Measurements from ENCODE around the gene GMIP. TPM values are rescaled to one million over a fixed set of nuclear protein-coding genes. Genes with fewer than 3 reads are reported as not detected.
"Not testable (repeated sequence)": the region's sequence is repeated elsewhere in the genome, so short reads cannot be mapped to it uniquely, and the experiment has no call there.

GMIP gene, protein sequence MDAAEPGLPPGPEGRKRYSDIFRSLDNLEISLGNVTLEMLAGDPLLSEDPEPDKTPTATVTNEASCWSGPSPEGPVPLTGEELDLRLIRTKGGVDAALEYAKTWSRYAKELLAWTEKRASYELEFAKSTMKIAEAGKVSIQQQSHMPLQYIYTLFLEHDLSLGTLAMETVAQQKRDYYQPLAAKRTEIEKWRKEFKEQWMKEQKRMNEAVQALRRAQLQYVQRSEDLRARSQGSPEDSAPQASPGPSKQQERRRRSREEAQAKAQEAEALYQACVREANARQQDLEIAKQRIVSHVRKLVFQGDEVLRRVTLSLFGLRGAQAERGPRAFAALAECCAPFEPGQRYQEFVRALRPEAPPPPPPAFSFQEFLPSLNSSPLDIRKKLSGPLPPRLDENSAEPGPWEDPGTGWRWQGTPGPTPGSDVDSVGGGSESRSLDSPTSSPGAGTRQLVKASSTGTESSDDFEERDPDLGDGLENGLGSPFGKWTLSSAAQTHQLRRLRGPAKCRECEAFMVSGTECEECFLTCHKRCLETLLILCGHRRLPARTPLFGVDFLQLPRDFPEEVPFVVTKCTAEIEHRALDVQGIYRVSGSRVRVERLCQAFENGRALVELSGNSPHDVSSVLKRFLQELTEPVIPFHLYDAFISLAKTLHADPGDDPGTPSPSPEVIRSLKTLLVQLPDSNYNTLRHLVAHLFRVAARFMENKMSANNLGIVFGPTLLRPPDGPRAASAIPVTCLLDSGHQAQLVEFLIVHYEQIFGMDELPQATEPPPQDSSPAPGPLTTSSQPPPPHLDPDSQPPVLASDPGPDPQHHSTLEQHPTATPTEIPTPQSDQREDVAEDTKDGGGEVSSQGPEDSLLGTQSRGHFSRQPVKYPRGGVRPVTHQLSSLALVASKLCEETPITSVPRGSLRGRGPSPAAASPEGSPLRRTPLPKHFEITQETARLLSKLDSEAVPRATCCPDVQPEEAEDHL
- 10 to 100 TPM; 57.3 to 59.9 TPM for total RNA-seq

DNA sequence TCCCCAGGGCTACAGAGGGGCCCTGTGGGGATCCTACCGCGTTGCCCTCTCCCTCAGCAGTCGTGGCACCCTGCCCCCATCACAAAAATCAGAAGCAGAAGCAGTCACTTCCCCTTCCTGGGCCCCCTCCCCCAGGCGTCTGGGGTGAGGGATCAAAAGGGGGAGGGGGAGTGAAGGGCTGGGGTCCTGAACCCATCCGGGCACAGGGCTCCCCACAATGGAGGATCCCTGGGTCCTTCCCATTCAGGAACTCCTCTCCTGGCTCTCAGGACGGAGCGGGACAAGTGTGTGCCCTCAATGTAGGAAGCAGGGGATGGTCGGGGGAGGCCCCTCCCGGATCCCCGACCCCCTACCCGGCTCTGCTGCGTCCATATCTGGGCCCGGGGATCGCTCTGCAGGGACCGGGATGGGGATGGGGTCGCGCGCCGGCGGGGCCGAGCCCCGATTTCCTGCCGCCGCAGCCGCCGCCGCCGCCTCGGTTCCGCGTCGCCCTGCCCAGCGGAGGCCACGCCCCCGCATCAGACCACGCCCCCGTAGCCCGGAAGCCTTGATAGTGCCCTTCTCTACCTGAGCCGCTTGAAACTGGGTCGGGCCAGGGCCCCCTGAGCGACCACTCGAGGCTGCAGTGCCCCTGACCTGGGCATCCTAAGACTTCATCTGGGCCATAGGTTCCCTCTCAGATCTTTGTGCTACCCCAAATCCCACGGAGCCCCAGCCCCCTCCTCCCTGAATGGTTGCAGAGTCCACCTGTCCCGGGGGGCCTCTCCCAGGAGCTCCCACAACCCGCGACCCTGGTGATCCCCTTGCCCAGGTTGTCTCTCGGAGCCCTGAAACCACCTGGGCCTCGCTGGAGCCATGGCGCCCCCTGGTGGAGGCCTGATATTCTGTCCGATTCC lies at the start of gene GMIP:
TSS of gene GMIP (minus strand) at position 500 of the 896 bp plus-strand sequence. CDS start at position 372, 128 bp downstream.
- H3K36me3 Mint-ChIP-seq (ENCODE audit: low read depth) = peaks cover 30% of the 10 kb centered on the region
- ATAC-seq = peak; percentile 88

DNA sequence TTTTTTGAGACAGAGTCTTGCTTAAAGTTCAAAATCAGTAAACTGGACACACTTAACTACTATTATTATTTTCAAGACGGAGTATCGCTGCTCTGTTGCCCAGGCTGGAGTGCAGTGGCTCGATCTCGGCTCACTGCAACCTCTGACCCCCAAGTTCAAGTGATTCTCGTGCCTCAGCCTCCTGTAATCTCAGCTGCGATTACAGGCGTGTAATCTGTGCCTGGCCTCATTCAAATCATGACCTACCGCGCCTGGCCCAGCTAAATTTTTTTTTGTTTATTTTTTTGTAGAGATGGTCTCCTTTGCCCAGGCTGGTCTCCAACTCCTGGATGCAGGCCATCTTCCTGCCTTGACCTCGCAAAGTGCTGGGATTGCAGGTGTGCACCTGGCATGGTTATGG lies 48.2 kb upstream of the GMIP start:
- Mint-ChIP-seq H3K27ac (no peak overlapping the region), H3K27me3 (no peaks in the 10 kb centered on the region), H3K36me3 (ENCODE audit: low read depth) (peaks cover 17% of the 10 kb centered on the region), H3K9me3 (peaks cover 11% of the 10 kb centered on the region), H3K4me1 (ENCODE audit: low read depth) (no peaks in the 10 kb centered on the region), H3K4me3 (no peak overlapping the region)
- DNase-seq = no peak
- TF ChIP-seq, protein P1, sequence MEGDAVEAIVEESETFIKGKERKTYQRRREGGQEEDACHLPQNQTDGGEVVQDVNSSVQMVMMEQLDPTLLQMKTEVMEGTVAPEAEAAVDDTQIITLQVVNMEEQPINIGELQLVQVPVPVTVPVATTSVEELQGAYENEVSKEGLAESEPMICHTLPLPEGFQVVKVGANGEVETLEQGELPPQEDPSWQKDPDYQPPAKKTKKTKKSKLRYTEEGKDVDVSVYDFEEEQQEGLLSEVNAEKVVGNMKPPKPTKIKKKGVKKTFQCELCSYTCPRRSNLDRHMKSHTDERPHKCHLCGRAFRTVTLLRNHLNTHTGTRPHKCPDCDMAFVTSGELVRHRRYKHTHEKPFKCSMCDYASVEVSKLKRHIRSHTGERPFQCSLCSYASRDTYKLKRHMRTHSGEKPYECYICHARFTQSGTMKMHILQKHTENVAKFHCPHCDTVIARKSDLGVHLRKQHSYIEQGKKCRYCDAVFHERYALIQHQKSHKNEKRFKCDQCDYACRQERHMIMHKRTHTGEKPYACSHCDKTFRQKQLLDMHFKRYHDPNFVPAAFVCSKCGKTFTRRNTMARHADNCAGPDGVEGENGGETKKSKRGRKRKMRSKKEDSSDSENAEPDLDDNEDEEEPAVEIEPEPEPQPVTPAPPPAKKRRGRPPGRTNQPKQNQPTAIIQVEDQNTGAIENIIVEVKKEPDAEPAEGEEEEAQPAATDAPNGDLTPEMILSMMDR (IDR thresholded peaks at IDR 0.05) = no peak
- CTCF ChIA-PET = no interaction called here
- POLR2A ChIA-PET = interaction anchor here (0.8 to 0.9 kb wide), 2 partner anchors 17 to 24 kb away, joined by 3 read pairs; no protein-coding TSS in a partner anchor
- no peak for ATAC-seq
- intact Hi-C loops (cut with micrococcal nuclease) = no loop called here

More for the DNA sequence above, at the start of gene GMIP:
- H3K27me3 Mint-ChIP-seq = no peaks in the 10 kb centered on the region
- DNase-seq = peak; percentile 93
- H3K4me3 Mint-ChIP-seq = peak within 1 kb of the TSS; percentile 96
- H3K27ac Mint-ChIP-seq = peak within 1 kb of the TSS; percentile 98
- TF ChIP-seq, protein P1 (IDR thresholded peaks at IDR 0.05) = peak; percentile 90
- ChIA-PET POLR2A (interaction anchor here (0.6 to 2.7 kb wide), 12 partner anchors 12 to 153 kb away, joined by 3 to 15 read pairs (median 3); partner anchors contain the start of genes ATP13A1 and ZNF101), CTCF (interaction anchor here (0.7 to 2.5 kb wide), 27 partner anchors 8 to 326 kb away, joined by 3 to 51 read pairs (median 4); partner anchors contain the start of genes NDUFA13 and TSSK6)
- intact Hi-C loops (cut with micrococcal nuclease) = loop anchor here (2.0 to 5.0 kb wide), 2 partner anchors 46 to 111 kb away; no protein-coding TSS in a partner anchor
- peaks cover 9% of the 10 kb centered on the region for H3K4me1 Mint-ChIP-seq (ENCODE audit: low read depth)
- no peaks in the 10 kb centered on the region for H3K9me3 Mint-ChIP-seq

DNA sequence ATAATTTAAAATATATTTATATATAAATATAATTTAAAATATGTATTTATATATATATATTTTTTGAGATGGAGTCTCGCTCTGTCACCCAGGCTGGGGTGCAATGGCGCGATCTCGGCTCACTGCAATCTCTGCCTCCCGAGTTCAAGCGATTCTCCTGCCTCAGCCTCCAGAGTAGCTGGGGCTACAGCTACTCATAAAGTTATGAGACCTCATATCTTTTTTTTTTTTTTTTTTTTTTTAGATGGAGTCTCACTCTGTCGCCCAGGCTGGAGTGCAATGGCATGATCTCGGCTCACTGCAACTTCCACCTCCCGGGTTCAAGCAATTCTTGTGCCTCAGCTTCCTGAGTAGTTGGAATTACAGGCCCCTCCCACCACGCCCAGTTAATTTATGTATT lies 45.6 kb upstream of the GMIP start:
- DNase-seq = peak; percentile 50
- peak; percentile 40 for ATAC-seq
- POLR2A ChIA-PET = interaction anchor here (1.1 kb wide), 1 partner anchor 20 kb away, joined by 3 read pairs; no protein-coding TSS in a partner anchor
- H3K27ac Mint-ChIP-seq; H3K4me3 Mint-ChIP-seq; H3K27me3 Mint-ChIP-seq; H3K4me1 Mint-ChIP-seq (ENCODE audit: low read depth); CTCF ChIA-PET; intact Hi-C loops (cut with micrococcal nuclease): not testable (repeated sequence)
- peaks cover 35% of the 10 kb centered on the region for H3K36me3 Mint-ChIP-seq (ENCODE audit: low read depth)
- peaks cover 18% of the 10 kb centered on the region for H3K9me3 Mint-ChIP-seq

DNA sequence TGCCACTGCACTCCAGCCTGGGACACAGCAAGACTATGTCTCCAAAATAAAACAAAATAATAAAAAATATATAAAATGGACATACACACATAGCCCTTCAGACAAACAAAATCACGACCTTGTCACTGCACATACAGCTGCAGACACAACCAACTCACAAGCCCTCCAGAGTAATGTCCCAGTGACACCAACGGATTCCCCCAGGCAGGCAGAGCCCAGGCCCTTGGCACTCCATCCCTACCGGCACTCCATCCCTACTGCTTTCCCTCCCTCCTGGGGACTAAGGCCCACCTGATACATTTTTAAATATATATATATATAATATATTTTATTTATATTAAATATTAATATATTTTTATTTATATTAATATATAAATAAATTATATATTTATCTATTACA lies 43.6 kb upstream of the GMIP start:
- TF ChIP-seq, protein P1 (IDR thresholded peaks at IDR 0.05) = no peak
- Mint-ChIP-seq H3K27me3 (no peaks in the 10 kb centered on the region), H3K36me3 (ENCODE audit: low read depth) (peaks cover 53% of the 10 kb centered on the region), H3K4me3 (no peak overlapping the region), H3K9me3 (peaks cover 27% of the 10 kb centered on the region), H3K27ac (no peak overlapping the region), H3K4me1 (ENCODE audit: low read depth) (no peaks in the 10 kb centered on the region)
- ChIA-PET CTCF (no interaction called here), POLR2A (interaction anchor here (0.9 to 3.4 kb wide), 4 partner anchors 10 to 23 kb away, joined by 3 to 17 read pairs (median 3); partner anchors contain the start of genes ATP13A1 and ZNF101)
- DNase-seq (no peak), ATAC-seq (peak; percentile 40)
- intact Hi-C loops (cut with micrococcal nuclease) = no loop called here
